Measurements from ENCODE around the gene KRT15. TPM values are rescaled to one million over a fixed set of nuclear protein-coding genes. Genes with fewer than 3 reads are reported as not detected.

KRT15 gene
- total and polyA plus RNA-seq, 2 experiments from 2014 or later, result 6.8 to 10.6 TPM

DNA sequence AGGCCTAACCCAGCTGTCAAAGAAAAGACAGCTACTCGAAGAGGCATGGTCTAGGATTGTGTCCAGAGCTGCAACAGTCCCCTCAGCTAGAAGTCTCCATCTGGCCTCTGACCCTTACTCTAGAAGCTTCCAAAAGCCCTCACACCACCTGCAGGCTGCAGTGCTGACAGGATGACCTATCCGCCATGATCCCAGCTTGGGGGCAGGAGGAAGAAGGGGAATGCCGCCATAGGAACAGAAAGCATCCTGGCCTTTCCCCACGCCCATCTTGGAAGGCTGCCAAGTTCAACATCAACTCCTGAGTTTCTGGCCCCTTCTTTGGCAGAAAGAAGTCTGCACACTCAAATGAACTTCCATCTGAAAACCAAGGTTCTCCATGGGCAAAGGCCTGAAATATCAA is 25.9 kb downstream of the KRT15 start:
- H2AFZ ChIP-seq, result no peak overlapping the region
- no peak overlapping the region for H3K4me3 ChIP-seq
- WGBS (ENCODE audit: low lambda C conversion rate, missing lambda C conversion rate), result 70% methylated on average over 4 of the region's 4 CpGs
- H4K20me1 ChIP-seq (ENCODE audit: insufficient read depth, poor library complexity, severe bottlenecking), result no peaks in the 10 kb centered on the region
- H3K27me3 ChIP-seq, result no peaks in the 10 kb centered on the region
- H3K9me2 ChIP-seq (replicated peaks; ENCODE audit: insufficient read depth), result no peaks in the 10 kb centered on the region
- TF ChIP-seq, protein P1, sequence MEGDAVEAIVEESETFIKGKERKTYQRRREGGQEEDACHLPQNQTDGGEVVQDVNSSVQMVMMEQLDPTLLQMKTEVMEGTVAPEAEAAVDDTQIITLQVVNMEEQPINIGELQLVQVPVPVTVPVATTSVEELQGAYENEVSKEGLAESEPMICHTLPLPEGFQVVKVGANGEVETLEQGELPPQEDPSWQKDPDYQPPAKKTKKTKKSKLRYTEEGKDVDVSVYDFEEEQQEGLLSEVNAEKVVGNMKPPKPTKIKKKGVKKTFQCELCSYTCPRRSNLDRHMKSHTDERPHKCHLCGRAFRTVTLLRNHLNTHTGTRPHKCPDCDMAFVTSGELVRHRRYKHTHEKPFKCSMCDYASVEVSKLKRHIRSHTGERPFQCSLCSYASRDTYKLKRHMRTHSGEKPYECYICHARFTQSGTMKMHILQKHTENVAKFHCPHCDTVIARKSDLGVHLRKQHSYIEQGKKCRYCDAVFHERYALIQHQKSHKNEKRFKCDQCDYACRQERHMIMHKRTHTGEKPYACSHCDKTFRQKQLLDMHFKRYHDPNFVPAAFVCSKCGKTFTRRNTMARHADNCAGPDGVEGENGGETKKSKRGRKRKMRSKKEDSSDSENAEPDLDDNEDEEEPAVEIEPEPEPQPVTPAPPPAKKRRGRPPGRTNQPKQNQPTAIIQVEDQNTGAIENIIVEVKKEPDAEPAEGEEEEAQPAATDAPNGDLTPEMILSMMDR (IDR thresholded peaks at IDR 0.05; ENCODE audit: poor library complexity), result no peak
- no peak for TF ChIP-seq EZH2phosphoT487 (IDR thresholded peaks at IDR 0.05; ENCODE audit: low read depth, severe bottlenecking, unreplicated experiment)
- no peak for TF ChIP-seq EZH2 (IDR thresholded peaks at IDR 0.05; ENCODE audit: borderline replicate concordance)
- no peaks in the 10 kb centered on the region for H3K79me2 ChIP-seq
- H3K9me3 ChIP-seq (ENCODE audit: low read depth), result no peaks in the 10 kb centered on the region
- no peaks in the 10 kb centered on the region for H3K36me3 ChIP-seq (replicated peaks; ENCODE audit: insufficient read depth, low read depth)
- DNase-seq (ENCODE audit: low spot score), result peak; percentile 66
- H3K4me2 ChIP-seq, result no peak overlapping the region
- H3K4me1 ChIP-seq (ENCODE audit: insufficient read depth), result peaks cover 8% of the 10 kb centered on the region
- no peak overlapping the region for H3K27ac ChIP-seq

- no peak overlapping the region for H3K4me3 ChIP-seq
- H2AFZ ChIP-seq, result no peak overlapping the region
- H3K4me1 ChIP-seq (ENCODE audit: insufficient read depth), result peaks cover 8% of the 10 kb centered on the region
- H3K27ac ChIP-seq, result no peak overlapping the region
- TF ChIP-seq, protein P1 (IDR thresholded peaks at IDR 0.05; ENCODE audit: poor library complexity), result no peak
- TF ChIP-seq EZH2 (IDR thresholded peaks at IDR 0.05; ENCODE audit: borderline replicate concordance), result no peak
- no peaks in the 10 kb centered on the region for H4K20me1 ChIP-seq (ENCODE audit: insufficient read depth, poor library complexity, severe bottlenecking)
- H3K9me2 ChIP-seq (replicated peaks; ENCODE audit: insufficient read depth), result no peaks in the 10 kb centered on the region
- H3K79me2 ChIP-seq, result no peaks in the 10 kb centered on the region
- H3K4me2 ChIP-seq, result no peak overlapping the region
- WGBS (ENCODE audit: low lambda C conversion rate, missing lambda C conversion rate), result 67% methylated on average over 6 of the region's 6 CpGs
- DNase-seq (ENCODE audit: low spot score), result no peak
- no peaks in the 10 kb centered on the region for H3K36me3 ChIP-seq (replicated peaks; ENCODE audit: insufficient read depth, low read depth)
- no peaks in the 10 kb centered on the region for H3K9me3 ChIP-seq (ENCODE audit: low read depth)
- H3K27me3 ChIP-seq, result no peaks in the 10 kb centered on the region
Observed at GRCh38 chr17:41492351-41492750, 26.3 kb downstream of the KRT15 start.

- Histone ChIP-seq H3K4me3 (no peak overlapping the region), H3K27me3 (no peaks in the 10 kb centered on the region), H3K27ac (no peak overlapping the region), H3K4me2 (no peak overlapping the region), H4K20me1 (ENCODE audit: insufficient read depth, poor library complexity, severe bottlenecking) (no peaks in the 10 kb centered on the region), H3K9me3 (ENCODE audit: low read depth) (no peaks in the 10 kb centered on the region), H3K9me2 (replicated peaks; ENCODE audit: insufficient read depth) (no peaks in the 10 kb centered on the region), H3K79me2 (no peaks in the 10 kb centered on the region), H3K36me3 (replicated peaks; ENCODE audit: insufficient read depth, low read depth) (no peaks in the 10 kb centered on the region), H2AFZ (no peak overlapping the region), H3K4me1 (ENCODE audit: insufficient read depth) (peaks cover 8% of the 10 kb centered on the region)
- DNase-seq (ENCODE audit: low spot score), result no peak
- WGBS (ENCODE audit: low lambda C conversion rate, missing lambda C conversion rate), result 88% methylated on average over 2 of the region's 2 CpGs
- TF ChIP-seq EZH2 (IDR thresholded peaks at IDR 0.05; ENCODE audit: borderline replicate concordance) (no peak), EZH2phosphoT487 (IDR thresholded peaks at IDR 0.05; ENCODE audit: low read depth, severe bottlenecking, unreplicated experiment) (no peak)
- TF ChIP-seq, protein P1 (IDR thresholded peaks at IDR 0.05; ENCODE audit: poor library complexity), result no peak
Observed at GRCh38 chr17:41491476-41491875, 27.2 kb downstream of the KRT15 start.
